NB4 (cell line): ENCODE results near the gene HYDIN.

ENCODE experiments used
- MYC ChIP-seq: IDR thresholded peaks from 2 replicates; pipeline ENCODE4 v1.6.1; 2011; ENCODE audit warnings: low read depth, low read length
- POLR2A ChIP-seq: IDR thresholded peaks from 2 replicates; pipeline ENCODE4 v1.6.1; 2011; ENCODE audit warnings: mild to moderate bottlenecking; ENCODE audit not compliant: insufficient read length; ENCODE audit errors: extremely low read depth
- TF ChIP-seq, protein P1 (sequence below): IDR thresholded peaks from one replicate; pipeline ENCODE4 v1.5.1; 2012; ENCODE audit warnings: low read depth, low read length
- TF ChIP-seq, protein P2 (sequence below): IDR thresholded peaks from 2 replicates; pipeline ENCODE4 v1.6.1; 2011; ENCODE audit warnings: low read depth, low read length

DNA sequence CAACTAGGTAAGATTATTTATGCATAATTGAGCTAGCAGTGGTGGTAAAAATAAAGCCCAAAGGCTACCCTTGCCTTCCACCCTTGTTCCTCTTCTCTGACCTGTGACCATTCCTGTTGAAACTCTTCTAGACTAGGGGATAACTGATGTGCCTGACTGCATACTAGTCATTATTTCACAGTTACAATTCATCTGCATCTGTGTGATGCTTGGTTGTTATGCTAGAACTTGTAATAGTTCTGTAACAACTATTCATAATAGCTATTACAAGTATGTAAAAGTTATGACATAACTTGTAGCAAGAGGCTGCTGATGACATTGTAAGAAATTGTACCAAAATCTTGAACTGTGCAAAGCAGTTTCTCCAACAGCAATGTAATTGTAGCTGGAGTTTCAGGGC lies 427.2 kb downstream of the HYDIN start:
- TF ChIP-seq POLR2A (no peak), MYC (no peak)
- TF ChIP-seq, protein P1, sequence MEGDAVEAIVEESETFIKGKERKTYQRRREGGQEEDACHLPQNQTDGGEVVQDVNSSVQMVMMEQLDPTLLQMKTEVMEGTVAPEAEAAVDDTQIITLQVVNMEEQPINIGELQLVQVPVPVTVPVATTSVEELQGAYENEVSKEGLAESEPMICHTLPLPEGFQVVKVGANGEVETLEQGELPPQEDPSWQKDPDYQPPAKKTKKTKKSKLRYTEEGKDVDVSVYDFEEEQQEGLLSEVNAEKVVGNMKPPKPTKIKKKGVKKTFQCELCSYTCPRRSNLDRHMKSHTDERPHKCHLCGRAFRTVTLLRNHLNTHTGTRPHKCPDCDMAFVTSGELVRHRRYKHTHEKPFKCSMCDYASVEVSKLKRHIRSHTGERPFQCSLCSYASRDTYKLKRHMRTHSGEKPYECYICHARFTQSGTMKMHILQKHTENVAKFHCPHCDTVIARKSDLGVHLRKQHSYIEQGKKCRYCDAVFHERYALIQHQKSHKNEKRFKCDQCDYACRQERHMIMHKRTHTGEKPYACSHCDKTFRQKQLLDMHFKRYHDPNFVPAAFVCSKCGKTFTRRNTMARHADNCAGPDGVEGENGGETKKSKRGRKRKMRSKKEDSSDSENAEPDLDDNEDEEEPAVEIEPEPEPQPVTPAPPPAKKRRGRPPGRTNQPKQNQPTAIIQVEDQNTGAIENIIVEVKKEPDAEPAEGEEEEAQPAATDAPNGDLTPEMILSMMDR, result no peak
- TF ChIP-seq, protein P2, sequence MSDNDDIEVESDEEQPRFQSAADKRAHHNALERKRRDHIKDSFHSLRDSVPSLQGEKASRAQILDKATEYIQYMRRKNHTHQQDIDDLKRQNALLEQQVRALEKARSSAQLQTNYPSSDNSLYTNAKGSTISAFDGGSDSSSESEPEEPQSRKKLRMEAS, result no peak
